Smooth muscle cell (in vitro differentiated cells): ENCODE data around the gene HTR1E. TPM values are rescaled to one million over a fixed set of nuclear protein-coding genes. Genes with fewer than 3 reads are reported as not detected.
"Not testable (repeated sequence)": the region's sequence is repeated elsewhere in the genome, so short reads cannot be mapped to it uniquely, and the experiment has no call there.

Experiments used
- DNase-seq: peaks from one replicate; lab custom pipeline; 2025; ENCODE audit not compliant: unreplicated experiment; lab: John Stamatoyannopoulos, UW
- H2AFZ ChIP-seq: fragments of 200-600 bp; sonication (generic); 2 replicates; pipeline ENCODE4 v1.6.0; 2016; ENCODE audit warnings: antibody characterized with exemption, low read depth, mild to moderate bottlenecking
- H3F3A ChIP-seq: fragments of 200-600 bp; sonication (generic); 2 replicates; pipeline ENCODE4 v1.6.0; 2017; ENCODE audit warnings: antibody characterized with exemption, low read depth
- H3K27ac ChIP-seq: fragments of 200-600 bp; sonication (generic); 2 replicates; pipeline ENCODE4 v1.5.1; 2016; ENCODE audit warnings: low read depth, mild to moderate bottlenecking
- H3K27me3 ChIP-seq: fragments of 200-600 bp; sonication (generic); 2 replicates; pipeline ENCODE4 v1.6.1; 2016; ENCODE audit warnings: low read depth, mild to moderate bottlenecking
- H3K36me3 ChIP-seq: fragments of 200-600 bp; sonication (generic); 2 replicates; pipeline ENCODE4 v1.5.1; 2016; ENCODE audit warnings: low read depth
- H3K4me1 ChIP-seq: fragments of 200-600 bp; sonication (generic); 2 replicates; pipeline ENCODE4 v1.5.1; 2016; ENCODE audit warnings: low read depth
- H3K4me2 ChIP-seq: fragments of 200-600 bp; sonication (generic); 2 replicates; pipeline ENCODE4 v1.6.0; 2016; ENCODE audit warnings: mild to moderate bottlenecking
- H3K4me3 ChIP-seq: fragments of 200-600 bp; sonication (generic); 2 replicates; pipeline ENCODE4 v1.5.1; 2016; ENCODE audit warnings: mild to moderate bottlenecking
- H3K79me2 ChIP-seq: fragments of 200-600 bp; sonication (generic); 2 replicates; pipeline ENCODE4 v1.6.0; 2016; ENCODE audit warnings: low read depth, mild to moderate bottlenecking
- H3K9ac ChIP-seq: fragments of 200-600 bp; sonication (generic); 2 replicates; pipeline ENCODE4 v1.6.0; 2016; ENCODE audit warnings: low read depth
- H3K9me3 ChIP-seq: fragments of 200-600 bp; sonication (generic); replicated peaks from 2 replicates; pipeline ENCODE4 v1.5.1; 2016; ENCODE audit warnings: low read depth
- H4K20me1 ChIP-seq: fragments of 200-600 bp; sonication (generic); 2 replicates; pipeline ENCODE4 v1.6.0; 2016; ENCODE audit warnings: low read depth
- WGBS: methylation state at CpG from one replicate; pipeline ENCODE4 v1.1.7; 2016; ENCODE audit warnings: low lambda C conversion rate; 5-methylcytosine and 5-hydroxymethylcytosine counted together
- polyA plus RNA-seq: library from polyadenylated mRNA; unstranded; fragments of >200 nt; fragmentation: Nextera tagmentation; extraction: Ambion mirVana; gene quantifications from 2 replicates; pipeline ENCODE4 v1.2.1, GENCODE V29; 2016
- total RNA-seq: library from RNA; depleted of rRNA; stranded (reverse); fragments of >200 nt; gene quantifications from 2 replicates; pipeline ENCODE4 v1.2.3, GENCODE V29; 2014
- TF ChIP-seq, protein P1 (sequence below): fragments of 200-600 bp; sonication (generic); IDR thresholded peaks from 2 replicates; pipeline ENCODE4 v1.5.1; 2017; ENCODE audit warnings: borderline replicate concordance, mild to moderate bottlenecking, antibody characterized with exemption; ENCODE audit not compliant: insufficient read depth, poor library complexity, severe bottlenecking

Gene HTR1E
- total and polyA plus RNA-seq, 2 experiments from 2014 or later, result 0.37 to 0.49 TPM

DNA sequence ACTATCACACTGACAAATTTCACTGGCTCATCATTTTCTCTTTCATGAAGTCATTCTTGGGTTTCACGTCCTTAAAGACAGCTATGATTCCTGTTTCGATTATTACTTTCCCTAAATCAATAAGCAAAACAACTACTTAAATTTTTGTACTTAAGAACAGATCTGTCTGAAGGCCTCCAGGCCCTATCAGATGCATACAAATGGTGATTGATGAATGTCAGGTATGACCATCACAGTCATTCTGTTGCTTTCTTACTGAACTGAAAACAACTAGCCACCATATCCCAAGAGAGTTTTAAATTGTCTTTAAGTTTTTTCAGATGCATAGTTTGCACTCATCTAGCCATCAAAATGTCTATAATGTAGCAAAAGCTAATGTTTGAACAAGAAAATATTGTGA is 20.9 kb upstream of the HTR1E start:
- H3K79me2 ChIP-seq, result no peaks in the 10 kb centered on the region
- 86% methylated on average over 2 of the region's 2 CpGs for WGBS

GRCh38 chr6:86927138-86927537 is 10.2 kb upstream of the HTR1E start:
- H3K4me1 ChIP-seq, H2AFZ ChIP-seq, H3K27me3 ChIP-seq, H3K79me2 ChIP-seq, H4K20me1 ChIP-seq, H3K4me2 ChIP-seq, H3K36me3 ChIP-seq, H3K4me3 ChIP-seq, H3F3A ChIP-seq, DNase-seq, H3K9me3 ChIP-seq, H3K9ac ChIP-seq, H3K27ac ChIP-seq: not testable (repeated sequence)
- 96% methylated on average over 2 of the region's 2 CpGs for WGBS

More for the DNA sequence above, 20.9 kb upstream of the HTR1E start:
- Histone ChIP-seq H3K36me3 (no peaks in the 10 kb centered on the region), H3K4me3 (no peak overlapping the region), H3K4me1 (no peaks in the 10 kb centered on the region), H3K27ac (no peak overlapping the region), H2AFZ (no peak overlapping the region), H4K20me1 (no peaks in the 10 kb centered on the region), H3F3A (no peaks in the 10 kb centered on the region), H3K9me3 (no peaks in the 10 kb centered on the region), H3K27me3 (no peaks in the 10 kb centered on the region), H3K4me2 (no peak overlapping the region), H3K9ac (no peak overlapping the region)
- TF ChIP-seq, protein P1, sequence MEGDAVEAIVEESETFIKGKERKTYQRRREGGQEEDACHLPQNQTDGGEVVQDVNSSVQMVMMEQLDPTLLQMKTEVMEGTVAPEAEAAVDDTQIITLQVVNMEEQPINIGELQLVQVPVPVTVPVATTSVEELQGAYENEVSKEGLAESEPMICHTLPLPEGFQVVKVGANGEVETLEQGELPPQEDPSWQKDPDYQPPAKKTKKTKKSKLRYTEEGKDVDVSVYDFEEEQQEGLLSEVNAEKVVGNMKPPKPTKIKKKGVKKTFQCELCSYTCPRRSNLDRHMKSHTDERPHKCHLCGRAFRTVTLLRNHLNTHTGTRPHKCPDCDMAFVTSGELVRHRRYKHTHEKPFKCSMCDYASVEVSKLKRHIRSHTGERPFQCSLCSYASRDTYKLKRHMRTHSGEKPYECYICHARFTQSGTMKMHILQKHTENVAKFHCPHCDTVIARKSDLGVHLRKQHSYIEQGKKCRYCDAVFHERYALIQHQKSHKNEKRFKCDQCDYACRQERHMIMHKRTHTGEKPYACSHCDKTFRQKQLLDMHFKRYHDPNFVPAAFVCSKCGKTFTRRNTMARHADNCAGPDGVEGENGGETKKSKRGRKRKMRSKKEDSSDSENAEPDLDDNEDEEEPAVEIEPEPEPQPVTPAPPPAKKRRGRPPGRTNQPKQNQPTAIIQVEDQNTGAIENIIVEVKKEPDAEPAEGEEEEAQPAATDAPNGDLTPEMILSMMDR, result no peak
- DNase-seq, result no peak

DNA sequence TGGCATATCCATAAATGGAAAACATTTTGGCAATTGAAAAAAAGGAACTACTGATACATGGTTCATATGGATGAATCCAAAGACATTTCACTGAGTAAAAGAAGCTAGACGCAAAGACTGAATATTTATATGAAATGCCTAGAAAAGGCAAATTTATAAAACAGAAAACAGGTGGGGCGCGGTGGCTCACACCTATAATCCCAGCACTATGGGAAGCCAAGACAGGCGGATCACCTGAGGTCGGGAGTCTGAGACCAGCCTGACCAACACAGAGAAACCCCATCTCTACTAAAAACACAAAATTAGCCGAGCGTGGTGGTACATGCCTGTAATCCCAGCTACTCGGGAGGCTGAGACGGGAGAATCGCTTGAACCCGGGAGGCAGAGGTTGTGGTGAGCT is 9.5 kb upstream of the HTR1E start:
- WGBS, result 94% methylated on average over 11 of the region's 11 CpGs
- not testable (repeated sequence) for DNase-seq, H3K9me3 ChIP-seq

DNA sequence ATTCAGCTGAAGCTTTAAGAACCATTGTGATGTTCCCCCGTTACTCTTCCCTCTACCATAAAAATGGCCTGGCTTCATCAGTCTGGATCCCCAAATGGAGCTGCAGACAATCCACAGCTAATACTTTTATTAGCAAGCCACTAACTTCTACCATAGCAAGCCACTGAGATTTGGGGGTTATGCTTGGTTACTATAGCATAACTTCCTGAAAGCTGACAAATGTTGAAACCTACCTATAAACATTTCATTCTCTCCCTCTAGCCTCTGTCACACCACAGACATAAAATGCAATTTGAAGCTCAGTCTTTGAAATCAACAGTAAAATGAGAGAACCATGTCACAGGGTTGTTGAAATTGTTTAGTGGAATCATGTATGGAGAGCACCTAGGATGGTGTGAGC is 3.0 kb upstream of the HTR1E start:
- Histone ChIP-seq H3K9me3 (no peaks in the 10 kb centered on the region), H3K36me3 (no peaks in the 10 kb centered on the region), H3K27ac (no peak overlapping the region), H3K4me2 (no peak overlapping the region), H4K20me1 (no peaks in the 10 kb centered on the region), H3K27me3 (peaks cover 5% of the 10 kb centered on the region), H3F3A (no peaks in the 10 kb centered on the region), H3K4me3 (no peak overlapping the region), H3K9ac (no peak overlapping the region), H3K4me1 (no peaks in the 10 kb centered on the region), H2AFZ (no peak overlapping the region), H3K79me2 (peaks cover 6% of the 10 kb centered on the region)
- no peak for DNase-seq
- TF ChIP-seq, protein P1, result no peak
- WGBS, result 68% methylated on average over 1 of the region's 1 CpG

More for the DNA sequence above, 9.5 kb upstream of the HTR1E start:
- H2AFZ ChIP-seq, H3K4me2 ChIP-seq, H3K4me3 ChIP-seq, H3K4me1 ChIP-seq, H3K27me3 ChIP-seq, H3K9ac ChIP-seq, H3K79me2 ChIP-seq, H3F3A ChIP-seq, H3K27ac ChIP-seq, H4K20me1 ChIP-seq, H3K36me3 ChIP-seq: not testable (repeated sequence)

- Histone ChIP-seq H3K27ac (no peak overlapping the region), H3K4me3 (peak overlapping the region; percentile 73), H3K27me3 (peaks cover 5% of the 10 kb centered on the region), H3F3A (no peaks in the 10 kb centered on the region), H3K79me2 (peaks cover 6% of the 10 kb centered on the region), H3K36me3 (no peaks in the 10 kb centered on the region), H3K4me1 (no peaks in the 10 kb centered on the region), H3K9me3 (no peaks in the 10 kb centered on the region), H3K9ac (no peak overlapping the region), H2AFZ (peak overlapping the region; percentile 97), H3K4me2 (peak overlapping the region; percentile 93), H4K20me1 (no peaks in the 10 kb centered on the region)
- DNase-seq, result no peak
- TF ChIP-seq, protein P1, result no peak
- 2% methylated on average over 12 of the region's 12 CpGs for WGBS
Observed at GRCh38 chr6:86936834-86937218, 502 bp upstream of the HTR1E start.
